HG03108 (cell line): ENCODE results near the gene TXNDC15.

Experiments used
- ATAC-seq: cut with Tn5 transposase; IDR thresholded peaks from one replicate; pipeline ENCODE4 v1.9.1; 2021; ENCODE audit warnings: moderate library complexity; ENCODE audit not compliant: unreplicated experiment

TXNDC15 gene

GRCh38 chr5:134913795-134914194 is 39.6 kb downstream of the TXNDC15 start:
- no peak for ATAC-seq

DNA sequence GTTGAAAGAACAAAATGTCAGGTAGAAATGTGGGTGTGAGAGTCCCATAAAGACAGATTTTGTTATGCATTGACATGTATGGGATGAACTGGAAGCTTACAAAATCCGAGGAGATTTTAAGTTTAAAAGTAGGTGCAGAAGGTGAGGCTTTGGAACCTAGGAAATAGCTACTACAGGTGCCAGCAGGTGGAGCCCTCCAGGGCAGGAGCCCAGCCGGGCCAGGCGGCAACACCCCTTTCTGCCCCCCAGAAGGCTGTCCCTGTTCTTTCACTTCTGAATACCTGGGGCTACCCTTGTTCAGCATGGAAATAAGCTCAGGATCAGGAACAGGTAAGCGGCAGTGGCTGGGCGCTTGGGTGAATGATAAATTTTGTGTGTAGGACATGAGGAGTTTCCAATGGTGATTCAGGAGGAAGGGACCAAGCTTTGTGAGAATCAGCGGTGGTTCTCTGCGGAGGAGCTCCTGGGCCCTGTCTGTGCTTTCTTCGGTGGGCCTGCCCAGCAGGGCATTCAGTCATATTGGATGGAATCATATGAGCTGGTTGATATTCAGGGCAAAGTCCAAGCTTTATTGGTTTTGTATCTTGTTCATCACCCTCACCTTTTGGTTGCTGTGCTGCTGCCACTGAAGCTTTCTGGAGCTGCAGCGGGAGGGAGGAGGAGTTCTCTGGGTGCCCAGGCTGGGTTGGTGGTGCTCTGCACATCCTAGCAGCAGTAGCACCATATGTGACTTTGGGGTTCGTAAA is 43.1 kb downstream of the TXNDC15 start:
- no peak for ATAC-seq

DNA sequence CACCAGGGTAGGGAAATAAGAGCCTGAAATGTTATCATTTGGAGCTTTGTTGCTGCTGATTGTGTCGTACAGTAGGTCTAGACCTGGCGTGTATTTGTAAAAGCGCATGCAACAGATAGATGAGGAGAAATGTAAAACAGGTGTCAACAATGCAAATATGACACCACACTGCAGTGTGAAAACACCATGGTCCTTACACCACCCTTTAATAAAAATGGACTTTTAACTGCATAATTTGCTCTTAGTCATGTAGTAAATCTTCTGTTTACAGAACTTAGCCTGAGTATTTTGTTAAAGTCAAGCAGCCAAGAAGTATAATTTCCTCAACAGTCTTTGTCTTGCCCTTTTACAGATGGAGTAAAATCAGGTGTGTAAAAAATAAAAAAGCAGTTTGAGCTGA is 44.7 kb downstream of the TXNDC15 start:
- no peak for ATAC-seq

GRCh38 chr5:134920848-134921575 is 46.8 kb downstream of the TXNDC15 start:
- ATAC-seq: no peak

GRCh38 chr5:134932508-134932907 is 58.3 kb downstream of the TXNDC15 start:
- ATAC-seq: no peak

- ATAC-seq: no peak
These were observed 60.0 kb downstream of the TXNDC15 start for GRCh38 chr5:134934202-134934601.

DNA sequence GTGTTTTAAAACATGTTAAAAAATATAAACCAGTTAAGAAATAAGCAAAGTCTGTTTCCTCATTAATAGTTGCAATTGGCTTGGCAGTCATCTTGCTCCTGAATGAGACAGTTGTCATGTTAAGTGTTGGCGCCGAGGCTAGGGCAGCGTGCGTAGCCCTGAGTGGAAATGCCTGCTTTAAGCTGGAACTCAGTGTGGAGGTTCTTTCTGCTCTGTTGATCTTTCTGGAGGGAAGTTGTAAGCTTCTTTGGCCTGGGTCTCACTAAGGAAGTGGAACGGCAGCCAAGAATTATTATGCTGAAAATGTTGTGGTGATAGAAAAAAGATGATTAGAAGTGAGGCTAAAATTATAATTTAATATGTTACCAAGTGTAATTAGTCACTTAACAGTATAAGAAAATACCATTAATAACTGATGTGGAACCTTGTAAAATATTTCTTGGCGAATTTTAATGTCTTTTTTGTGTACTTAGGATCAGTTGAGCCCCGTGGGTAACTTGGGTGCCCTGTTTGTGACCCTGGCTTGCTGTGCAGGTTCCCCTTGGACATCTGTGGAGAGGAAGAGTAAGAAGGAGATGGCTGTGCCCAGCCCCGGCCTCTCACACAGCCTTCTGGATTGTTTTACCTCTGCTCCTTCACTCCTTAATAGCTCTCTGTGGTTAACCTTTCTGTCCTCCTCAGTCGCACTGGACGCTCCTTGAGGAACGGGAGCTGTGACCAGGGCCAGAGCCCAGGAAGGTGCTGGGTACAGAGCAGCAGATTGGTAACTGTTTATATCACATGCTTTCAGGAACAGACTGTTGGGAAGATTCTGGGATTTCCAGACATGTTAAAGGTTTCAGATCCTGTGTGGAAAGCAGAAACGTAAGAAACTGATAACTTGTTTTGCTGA is 61.8 kb downstream of the TXNDC15 start:
- no peak for ATAC-seq

DNA sequence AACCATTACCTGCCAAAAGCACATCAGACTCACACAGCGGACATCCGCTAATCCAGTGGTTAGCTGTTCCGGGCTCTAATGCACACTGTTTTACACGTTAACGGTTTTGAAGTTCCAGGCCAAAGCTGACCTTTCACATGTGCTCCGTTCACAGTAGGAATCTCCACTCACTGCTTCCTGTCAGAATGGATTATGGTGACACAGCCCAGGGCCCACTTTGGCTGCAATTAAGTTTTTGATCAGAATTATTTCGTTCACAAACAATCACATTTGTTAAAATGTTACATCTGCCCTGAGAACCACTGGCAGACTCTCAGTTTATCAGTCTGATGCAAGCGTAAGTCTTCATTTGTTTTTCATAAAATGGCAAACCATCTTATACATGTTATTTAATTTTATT is 63.4 kb downstream of the TXNDC15 start:
- no peak for ATAC-seq

- ATAC-seq: no peak
These were observed 63.9 kb downstream of the TXNDC15 start for GRCh38 chr5:134938030-134938429.

- no peak for ATAC-seq
These were observed 65.3 kb downstream of the TXNDC15 start for GRCh38 chr5:134939500-134939899.

GRCh38 chr5:134943547-134943946 is 69.4 kb downstream of the TXNDC15 start:
- ATAC-seq: no peak

GRCh38 chr5:134944630-134945029 is 70.5 kb downstream of the TXNDC15 start:
- ATAC-seq: no peak

DNA sequence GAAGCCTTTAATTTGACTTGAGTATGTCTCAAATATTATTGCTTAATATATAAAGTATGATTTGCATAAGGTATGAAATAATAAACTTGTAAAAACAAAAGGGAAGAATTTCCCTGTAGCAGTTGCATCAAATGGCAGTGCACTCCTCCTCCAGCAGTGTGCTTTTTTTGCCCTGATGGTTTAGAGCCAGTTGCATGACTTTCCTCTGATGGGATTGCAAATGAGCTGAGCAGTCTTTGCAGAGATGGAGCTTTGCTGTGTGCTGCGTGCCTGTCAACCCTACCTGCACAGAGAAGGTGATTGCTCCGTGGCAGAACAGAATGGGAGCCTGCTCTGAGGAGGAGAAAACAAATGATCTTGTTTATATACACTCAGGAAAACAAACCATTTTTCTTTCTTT is 70.9 kb downstream of the TXNDC15 start:
- no peak for ATAC-seq

DNA sequence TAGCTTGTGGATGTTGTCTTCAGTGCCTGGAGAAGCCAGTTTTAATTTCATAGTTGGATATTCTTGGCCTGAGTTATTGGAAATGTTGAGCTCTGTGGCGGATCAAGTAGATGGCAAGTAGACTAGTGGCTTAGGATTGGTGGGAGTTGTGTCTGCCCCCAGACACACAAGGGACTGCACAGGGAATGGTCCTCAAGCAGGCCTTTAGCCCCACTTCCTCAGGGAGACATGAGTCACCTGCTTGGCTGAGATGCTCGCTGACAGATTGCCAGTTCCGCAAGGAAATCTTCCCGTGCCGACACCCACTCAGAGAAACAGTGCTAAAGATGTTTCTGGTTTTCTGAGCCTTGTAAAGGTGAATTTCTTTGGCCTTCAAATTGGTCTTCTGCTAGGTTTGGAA is 74.7 kb downstream of the TXNDC15 start:
- no peak for ATAC-seq

DNA sequence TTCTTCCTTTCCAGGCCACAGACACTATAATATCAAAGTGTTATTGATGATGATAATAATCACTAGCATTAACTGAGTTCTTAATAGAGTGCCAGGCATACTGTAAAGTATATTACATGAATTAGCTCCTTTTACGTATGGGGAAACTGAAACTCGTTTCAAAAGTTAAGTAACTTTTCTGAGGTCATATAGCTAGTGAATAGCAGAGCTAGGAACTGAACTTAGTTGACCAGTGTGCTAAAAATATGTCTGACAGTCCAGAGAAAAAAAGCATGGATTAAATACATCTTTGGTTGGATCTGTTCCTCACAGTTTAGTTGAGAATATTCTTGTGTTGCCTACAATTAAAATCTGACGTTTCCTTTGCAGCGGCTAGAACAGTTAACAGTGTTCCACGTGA is 75.1 kb downstream of the TXNDC15 start:
- no peak for ATAC-seq
